GM20000 (cell line): ENCODE measurements around the gene PELI1.

Source experiments
- DNase-seq: peaks from one replicate; pipeline ENCODE4 v3.0.0; 2012; ENCODE audit warnings: low spot score
- TF ChIP-seq, protein P1 (sequence below): IDR thresholded peaks from 2 replicates; pipeline ENCODE4 v1.5.1; 2012; ENCODE audit warnings: mild to moderate bottlenecking, control low read depth; ENCODE audit errors: extremely low read depth, missing control alignments

The PELI1 gene

DNA sequence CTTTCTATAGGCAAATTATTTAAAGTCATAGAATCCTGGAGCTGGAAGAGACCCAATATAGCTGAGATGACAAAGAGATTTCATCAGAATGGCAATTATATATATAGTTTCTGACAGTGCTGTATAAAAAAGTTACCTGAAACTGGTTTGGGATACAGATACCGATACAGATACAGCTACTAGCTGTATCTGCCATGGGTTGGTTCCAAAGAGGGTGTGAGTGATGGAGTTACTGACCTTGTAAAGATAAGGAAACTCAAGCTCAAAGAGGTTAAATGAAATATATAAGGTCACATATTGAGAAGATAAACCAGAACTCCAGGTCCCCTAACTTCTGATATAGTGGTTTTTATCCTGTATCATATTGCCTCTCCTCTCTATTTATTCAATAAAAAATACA, 10.9 kb downstream of the PELI1 start:
- no peak for DNase-seq
- TF ChIP-seq, protein P1, sequence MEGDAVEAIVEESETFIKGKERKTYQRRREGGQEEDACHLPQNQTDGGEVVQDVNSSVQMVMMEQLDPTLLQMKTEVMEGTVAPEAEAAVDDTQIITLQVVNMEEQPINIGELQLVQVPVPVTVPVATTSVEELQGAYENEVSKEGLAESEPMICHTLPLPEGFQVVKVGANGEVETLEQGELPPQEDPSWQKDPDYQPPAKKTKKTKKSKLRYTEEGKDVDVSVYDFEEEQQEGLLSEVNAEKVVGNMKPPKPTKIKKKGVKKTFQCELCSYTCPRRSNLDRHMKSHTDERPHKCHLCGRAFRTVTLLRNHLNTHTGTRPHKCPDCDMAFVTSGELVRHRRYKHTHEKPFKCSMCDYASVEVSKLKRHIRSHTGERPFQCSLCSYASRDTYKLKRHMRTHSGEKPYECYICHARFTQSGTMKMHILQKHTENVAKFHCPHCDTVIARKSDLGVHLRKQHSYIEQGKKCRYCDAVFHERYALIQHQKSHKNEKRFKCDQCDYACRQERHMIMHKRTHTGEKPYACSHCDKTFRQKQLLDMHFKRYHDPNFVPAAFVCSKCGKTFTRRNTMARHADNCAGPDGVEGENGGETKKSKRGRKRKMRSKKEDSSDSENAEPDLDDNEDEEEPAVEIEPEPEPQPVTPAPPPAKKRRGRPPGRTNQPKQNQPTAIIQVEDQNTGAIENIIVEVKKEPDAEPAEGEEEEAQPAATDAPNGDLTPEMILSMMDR, result no peak

DNA sequence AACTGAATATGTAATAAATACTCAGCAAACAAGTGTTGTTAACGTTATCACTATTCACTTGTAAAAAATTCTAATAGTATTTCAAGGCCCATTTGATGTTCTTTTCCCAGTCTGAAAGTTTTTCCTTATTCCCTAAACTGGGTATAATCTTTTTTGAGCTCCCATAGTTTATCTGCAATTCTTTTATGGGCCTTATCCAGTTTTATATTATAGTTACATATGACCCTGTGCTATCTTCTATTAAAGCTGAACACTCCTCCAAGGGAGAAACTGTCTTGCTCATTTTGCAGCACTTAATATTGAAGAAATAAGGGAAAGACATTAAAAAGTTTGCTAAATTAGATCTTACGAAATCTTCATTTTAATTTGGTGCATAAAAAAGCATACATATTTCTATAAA, 13.9 kb downstream of the PELI1 start:
- no peak for DNase-seq

GRCh38 chr2:64128943-64129391, 15.3 kb downstream of the PELI1 start:
- DNase-seq, result peak; percentile 18
- TF ChIP-seq, protein P1, result no peak

More for the DNA sequence above, 13.9 kb downstream of the PELI1 start:
- TF ChIP-seq, protein P1, result no peak

- TF ChIP-seq, protein P1, result no peak
- no peak for DNase-seq
Observed at GRCh38 chr2:64128406-64128805, 15.8 kb downstream of the PELI1 start.

DNA sequence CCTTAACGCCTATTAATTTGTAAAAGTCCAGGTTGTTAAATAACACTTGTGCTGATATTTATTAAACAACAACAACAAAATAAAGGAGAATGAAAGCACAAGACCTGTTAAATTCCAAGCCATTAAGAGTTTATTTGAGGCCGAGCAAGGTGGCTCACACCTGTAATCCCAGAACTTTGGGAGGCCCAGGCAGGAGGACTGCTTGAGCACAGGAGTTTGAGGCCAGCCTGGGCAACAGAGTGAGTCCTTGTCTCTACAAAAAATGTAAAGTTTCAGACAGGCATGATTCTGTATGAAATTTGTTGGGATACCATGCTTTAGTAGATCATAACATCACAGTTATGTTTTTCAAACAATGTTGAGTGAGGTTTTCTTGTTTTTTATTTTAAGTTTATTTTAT, 17.1 kb downstream of the PELI1 start:
- no peak for DNase-seq
- TF ChIP-seq, protein P1, result no peak

DNA sequence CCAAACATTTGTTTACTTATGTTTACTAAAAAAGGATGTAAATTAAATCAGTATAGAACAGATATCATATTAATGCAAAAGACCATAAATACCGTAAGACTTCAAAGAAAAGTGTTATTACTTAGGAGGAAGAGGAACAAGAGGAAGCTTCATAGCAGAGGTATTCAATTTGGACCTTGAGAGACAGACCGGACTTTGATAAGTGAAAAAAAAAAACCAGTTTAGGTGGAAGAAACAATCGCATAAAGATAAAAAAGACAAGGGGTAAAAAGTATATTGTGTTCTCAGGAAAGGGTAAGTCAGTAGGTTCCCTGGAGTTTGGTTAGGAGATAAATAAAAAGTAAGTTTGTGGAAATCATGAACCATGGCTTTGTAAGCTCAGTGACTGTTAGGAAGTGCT, 17.6 kb downstream of the PELI1 start:
- DNase-seq, result no peak
- TF ChIP-seq, protein P1, result no peak

DNA sequence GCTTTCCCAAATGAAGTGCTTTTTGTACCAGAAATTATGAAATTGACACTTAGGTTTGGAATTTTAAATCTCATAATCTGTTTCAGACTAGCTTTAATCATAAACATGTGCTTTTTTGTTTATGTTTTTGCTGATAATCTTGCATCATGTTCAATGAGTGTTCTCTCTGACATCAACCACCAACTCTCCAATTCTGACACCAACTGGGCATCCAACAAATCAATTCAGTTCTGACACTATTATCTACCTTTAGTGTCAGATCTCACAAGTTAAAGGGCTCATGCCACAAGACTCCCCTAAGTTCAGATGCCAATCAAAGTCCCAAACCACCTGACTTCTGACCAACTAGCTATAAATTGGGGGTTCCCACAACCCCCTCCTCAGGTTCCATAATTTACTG, 19.6 kb downstream of the PELI1 start:
- no peak for DNase-seq
- TF ChIP-seq, protein P1, result no peak
